Measurements from ENCODE around the gene PIK3CD. TPM values are rescaled to one million over a fixed set of nuclear protein-coding genes. Genes with fewer than 3 reads are reported as not detected.

Gene PIK3CD
- total RNA-seq = 100 to 1,000 TPM; 226 to 231 TPM

DNA sequence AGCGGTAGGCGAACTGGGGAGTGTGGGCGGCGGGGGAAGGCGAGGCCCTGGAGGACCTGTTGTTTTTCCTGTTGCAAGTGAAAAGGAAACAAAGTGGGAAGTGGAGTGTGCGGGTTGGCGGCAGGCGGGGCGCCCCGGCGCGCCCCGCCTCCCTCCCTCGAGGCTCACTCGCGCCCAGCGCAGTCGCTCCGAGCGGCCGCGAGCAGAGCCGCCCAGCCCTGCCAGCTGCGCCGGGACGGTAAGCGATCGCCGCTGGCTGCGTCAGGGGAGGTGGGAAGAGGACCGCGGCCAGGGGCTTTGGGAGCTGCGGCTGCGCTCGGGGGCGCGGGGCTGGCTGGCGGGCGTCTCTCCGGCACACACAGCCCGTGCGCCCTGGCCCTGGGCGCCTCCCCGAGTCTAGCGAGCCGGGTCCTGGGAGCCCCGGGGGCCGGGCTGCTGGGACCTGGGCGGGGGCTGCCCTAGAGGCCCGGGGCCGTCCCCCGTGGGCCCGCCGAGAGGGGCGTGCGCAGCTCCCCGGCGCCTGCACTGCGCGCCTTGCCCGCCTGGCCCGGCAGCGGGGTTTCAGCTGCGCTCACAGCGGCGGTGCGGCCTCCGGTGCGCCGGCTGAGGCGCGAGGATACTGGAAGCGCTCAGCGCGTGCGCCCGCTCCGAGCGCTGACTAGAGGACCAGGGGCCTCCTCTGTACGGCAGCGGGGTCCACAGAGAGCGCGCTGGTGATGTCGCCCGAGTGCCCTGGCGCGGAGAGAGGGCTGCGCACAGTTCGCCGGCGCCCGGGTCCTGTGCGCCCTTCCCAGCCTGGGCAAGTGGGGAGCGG is at the start of gene PIK3CD:
Gene PIK3CD (plus strand): TSS at position 167 of the 814 bp plus-strand sequence. CDS start 58,725 bp downstream, outside the sequence.

Other genes with a start within 250 kb of the PIK3CD start
- 1 to 10 TPM; 3.0 to 3.5 TPM for gene SLC25A33, start 112.3 kb upstream of the PIK3CD start, total RNA-seq
- gene TMEM201, start 62.8 kb upstream of the PIK3CD start, total RNA-seq = 10 to 100 TPM; 13.3 to 14.1 TPM
- gene CLSTN1, start 172.2 kb downstream of the PIK3CD start, total RNA-seq = 100 to 1,000 TPM in 1 of 2 experiments, 10 to 100 TPM in 1; 96.0 to 101 TPM